NB4 (cell line): ENCODE results near the gene SUPT16H.

Source experiments
- CTCF ChIP-seq: IDR thresholded peaks from one replicate; pipeline ENCODE4 v1.5.1; 2012; ENCODE audit warnings: low read depth, low read length
- MAX ChIP-seq: IDR thresholded peaks from 2 replicates; pipeline ENCODE4 v1.6.1; 2011; ENCODE audit warnings: low read depth, low read length
- MYC ChIP-seq: IDR thresholded peaks from 2 replicates; pipeline ENCODE4 v1.6.1; 2011; ENCODE audit warnings: low read depth, low read length
- POLR2A ChIP-seq: IDR thresholded peaks from 2 replicates; pipeline ENCODE4 v1.6.1; 2011; ENCODE audit warnings: mild to moderate bottlenecking; ENCODE audit not compliant: insufficient read length; ENCODE audit errors: extremely low read depth

DNA sequence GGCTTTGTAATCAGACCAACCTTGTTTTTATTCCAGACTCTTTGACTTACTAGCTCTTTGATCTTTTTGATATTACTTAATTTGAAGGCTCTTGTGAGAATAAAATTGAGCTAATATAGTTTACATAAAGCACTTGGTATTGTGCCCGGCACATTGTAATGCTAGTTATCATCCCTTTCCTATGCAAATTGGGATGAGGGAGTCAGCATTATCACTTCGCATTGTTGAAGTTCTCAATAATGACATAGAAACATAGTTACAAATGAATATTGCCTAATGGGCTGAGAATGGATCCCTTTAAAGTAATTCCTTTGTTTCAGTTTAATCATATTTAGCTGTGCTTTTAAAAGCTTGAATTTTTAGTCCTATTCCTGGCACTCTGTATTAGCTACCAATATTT, 36.6 kb downstream of the SUPT16H start:
- TF ChIP-seq CTCF (no peak), POLR2A (no peak), MYC (no peak), MAX (no peak)
